Osteocyte (in vitro differentiated cells): ENCODE measurements around the gene VSIR. TPM values are rescaled to one million over a fixed set of nuclear protein-coding genes. Genes with fewer than 3 reads are reported as not detected.

Experiments
- DNase-seq: peaks from one replicate; pipeline ENCODE4 v3.0.0; 2021; ENCODE audit warnings: mixed read lengths; ENCODE audit not compliant: unreplicated experiment; ENCODE audit errors: extremely low spot score
- H3K27ac Mint-ChIP-seq: one replicate; pipeline ENCODE4 v1.8.0; 2021; ENCODE audit warnings: mild to moderate bottlenecking, mixed read lengths; ENCODE audit not compliant: unreplicated experiment
- H3K27me3 Mint-ChIP-seq: one replicate; pipeline ENCODE4 v1.8.0; 2021; ENCODE audit warnings: mixed read lengths; ENCODE audit not compliant: unreplicated experiment
- H3K36me3 Mint-ChIP-seq: one replicate; pipeline ENCODE4 v1.8.0; 2021; ENCODE audit warnings: mixed read lengths; ENCODE audit not compliant: unreplicated experiment
- H3K4me1 Mint-ChIP-seq: one replicate; pipeline ENCODE4 v1.8.0; 2021; ENCODE audit warnings: mixed read lengths; ENCODE audit not compliant: unreplicated experiment
- H3K4me3 Mint-ChIP-seq: one replicate; pipeline ENCODE4 v1.8.0; 2021; ENCODE audit warnings: mild to moderate bottlenecking, moderate library complexity, mixed read lengths; ENCODE audit not compliant: unreplicated experiment
- H3K9me3 Mint-ChIP-seq: one replicate; pipeline ENCODE4 v1.8.0; 2021; ENCODE audit warnings: mixed read lengths; ENCODE audit not compliant: unreplicated experiment
- CTCF ChIP-seq: fragments of 200-600 bp; sonication (generic); IDR thresholded peaks from 2 replicates; pipeline ENCODE4 v1.5.0; 2021; ENCODE audit warnings: antibody characterized with exemption, mild to moderate bottlenecking, moderate library complexity
- total RNA-seq: library from RNA; stranded (reverse); gene quantifications from 2 replicates; pipeline ENCODE4 v1.2.1, GENCODE V29; 2021

The VSIR gene
- total RNA-seq, 1 donor from 2014 or later, result 0.75 TPM

- H3K27me3 Mint-ChIP-seq, result peaks cover 18% of the 10 kb centered on the region
- H3K36me3 Mint-ChIP-seq, result no peaks in the 10 kb centered on the region
- H3K4me3 Mint-ChIP-seq, result no peak overlapping the region
- H3K9me3 Mint-ChIP-seq, result no peaks in the 10 kb centered on the region
- H3K4me1 Mint-ChIP-seq, result no peaks in the 10 kb centered on the region
- DNase-seq, result no peak
- no peak overlapping the region for H3K27ac Mint-ChIP-seq
- TF ChIP-seq CTCF, result no peak
Measured at GRCh38 chr10:71707240-71707789, 66.0 kb downstream of the VSIR start.

- H3K36me3 Mint-ChIP-seq, result no peaks in the 10 kb centered on the region
- DNase-seq, result no peak
- TF ChIP-seq CTCF, result no peak
- H3K27ac Mint-ChIP-seq, result no peak overlapping the region
- no peak overlapping the region for H3K4me3 Mint-ChIP-seq
- H3K4me1 Mint-ChIP-seq, result no peaks in the 10 kb centered on the region
- peaks cover 19% of the 10 kb centered on the region for H3K27me3 Mint-ChIP-seq
- no peaks in the 10 kb centered on the region for H3K9me3 Mint-ChIP-seq
Measured at GRCh38 chr10:71706216-71707121, 66.9 kb downstream of the VSIR start.

- H3K9me3 Mint-ChIP-seq, result no peaks in the 10 kb centered on the region
- no peaks in the 10 kb centered on the region for H3K4me1 Mint-ChIP-seq
- H3K27me3 Mint-ChIP-seq, result peaks cover 22% of the 10 kb centered on the region
- no peak overlapping the region for H3K27ac Mint-ChIP-seq
- H3K4me3 Mint-ChIP-seq, result no peak overlapping the region
- TF ChIP-seq CTCF, result no peak
- no peak for DNase-seq
- H3K36me3 Mint-ChIP-seq, result no peaks in the 10 kb centered on the region
Measured at GRCh38 chr10:71705582-71705981, 67.7 kb downstream of the VSIR start.

- no peak for TF ChIP-seq CTCF
- Mint-ChIP-seq H3K4me1 (no peaks in the 10 kb centered on the region), H3K27me3 (peaks cover 17% of the 10 kb centered on the region), H3K4me3 (no peak overlapping the region), H3K27ac (no peak overlapping the region), H3K9me3 (no peaks in the 10 kb centered on the region), H3K36me3 (no peaks in the 10 kb centered on the region)
- no peak for DNase-seq
Measured at GRCh38 chr10:71704816-71705215, 68.5 kb downstream of the VSIR start.

- no peak for DNase-seq
- Mint-ChIP-seq H3K9me3 (no peaks in the 10 kb centered on the region), H3K27me3 (peaks cover 23% of the 10 kb centered on the region), H3K27ac (no peak overlapping the region), H3K36me3 (no peaks in the 10 kb centered on the region), H3K4me1 (no peaks in the 10 kb centered on the region), H3K4me3 (no peak overlapping the region)
- TF ChIP-seq CTCF, result no peak
Measured at GRCh38 chr10:71703577-71703976, 69.7 kb downstream of the VSIR start.
